Liver (tissue), 9 donors: ENCODE data around the gene SHISAL1. TPM values are rescaled to one million over a fixed set of nuclear protein-coding genes. Genes with fewer than 3 reads are reported as not detected.

Experiments
- DNase-seq: peaks from one replicate; pipeline ENCODE4 v3.0.0-alpha.2; 2017; ENCODE audit warnings: low spot score
- H3K27ac ChIP-seq, 2 donors: one replicate each; pipeline ENCODE4 v1.7.0; 2013; ENCODE audit warnings: inconsistent platforms in 2 of 2, low read length in 2 of 2, control low read depth in 1 of 2, low read depth in 1 of 2, mild to moderate bottlenecking in 1 of 2
- H3K27me3 ChIP-seq, 4 donors: one replicate each; pipeline versions ENCODE4 v1.6.1 to v1.7.0; 2013; ENCODE audit warnings: low read length in 3 of 4, inconsistent platforms in 1 of 4, mild to moderate bottlenecking in 1 of 4, moderate library complexity in 1 of 4; ENCODE audit not compliant: control insufficient read depth in 4 of 4, insufficient read depth in 4 of 4
- H3K36me3 ChIP-seq, 4 donors: one replicate each; pipeline versions ENCODE4 v1.6.1 to v1.7.0; 2013; ENCODE audit warnings: low read length in 3 of 4, mild to moderate bottlenecking in 3 of 4, low read depth in 1 of 4, moderate library complexity in 1 of 4; ENCODE audit not compliant: control insufficient read depth in 4 of 4, insufficient read depth in 3 of 4
- H3K4me1 ChIP-seq, 4 donors: one replicate each; pipeline versions ENCODE4 v1.6.1 to v1.7.0; 2013; ENCODE audit warnings: low read length in 3 of 4, mild to moderate bottlenecking in 3 of 4, moderate library complexity in 1 of 4; ENCODE audit not compliant: control insufficient read depth in 4 of 4, insufficient read depth in 4 of 4
- H3K4me3 ChIP-seq, 3 donors: one replicate each; pipeline versions ENCODE4 v1.6.1 to v1.7.0; 2013; ENCODE audit warnings: low read length in 3 of 3, control low read depth in 1 of 3, low read depth in 1 of 3, mild to moderate bottlenecking in 1 of 3
- H3K9ac ChIP-seq, 2 donors: one replicate each; pipeline ENCODE4 v1.7.0; 2013; ENCODE audit warnings: low read length in 2 of 2, mild to moderate bottlenecking in 2 of 2, moderate library complexity in 2 of 2, control low read depth in 1 of 2, low read depth in 1 of 2
- H3K9me3 ChIP-seq, 4 donors: one replicate each; pipeline versions ENCODE4 v1.6.1 to v1.7.0; 2013; ENCODE audit warnings: low read length in 3 of 4; ENCODE audit not compliant: control insufficient read depth in 4 of 4
- EGR1 ChIP-seq, 2 donors: IDR thresholded peaks; 2 replicates each; pipeline ENCODE4 v1.6.1; 2016 to 2018; ENCODE audit warnings: antibody characterized with exemption in 2 of 2, low read depth in 2 of 2
- FOXA2 ChIP-seq: IDR thresholded peaks from 2 replicates; pipeline ENCODE4 v1.6.1; 2016; ENCODE audit warnings: antibody characterized with exemption
- GABPA ChIP-seq, 2 donors: IDR thresholded peaks in 1 of 2; conservative IDR thresholded peaks in 1 of 2; 2 replicates each; pipeline ENCODE4 v1.6.1; 2016; ENCODE audit warnings: antibody characterized with exemption in 2 of 2, mild to moderate bottlenecking in 1 of 2, moderate library complexity in 1 of 2
- HNF4G ChIP-seq: IDR thresholded peaks from 2 replicates; pipeline ENCODE4 v1.6.1; 2016; ENCODE audit warnings: antibody characterized with exemption
- JUND ChIP-seq, 2 donors: IDR thresholded peaks; 2 replicates each; pipeline ENCODE4 v1.6.1; 2016; ENCODE audit warnings: antibody characterized with exemption in 2 of 2
- NR2F2 ChIP-seq: IDR thresholded peaks from 2 replicates; pipeline ENCODE4 v1.6.1; 2016; ENCODE audit warnings: antibody characterized with exemption
- RXRA ChIP-seq, 2 donors: IDR thresholded peaks; 2 replicates each; pipeline ENCODE4 v1.6.1; 2017 to 2018; ENCODE audit warnings: antibody characterized with exemption in 2 of 2, mild to moderate bottlenecking in 1 of 2
- SP1 ChIP-seq: IDR thresholded peaks from 2 replicates; pipeline ENCODE4 v1.6.1; 2018; ENCODE audit warnings: antibody characterized with exemption, mild to moderate bottlenecking
- YY1 ChIP-seq: IDR thresholded peaks from 2 replicates; pipeline ENCODE4 v1.6.1; 2016; ENCODE audit warnings: antibody characterized with exemption, mild to moderate bottlenecking
- WGBS: extraction: QIAGEN DNeasy Blood & Tissue Kit; methylation state at CpG from one replicate; pipeline ENCODE4 v1.1.7; 2013; 5-methylcytosine and 5-hydroxymethylcytosine counted together
- polyA plus RNA-seq, 2 donors: library from polyadenylated mRNA; stranded (reverse) in 1 of 2; unstranded in 1 of 2; fragments of 200-250 nt in 1 of 2; fragments of >200 nt in 1 of 2; fragmentation: Nextera tagmentation in 1 of 2; extraction: Ambion mirVana in 1 of 2; gene quantifications; one replicate each; pipeline versions ENCODE4 v1.2.1 to v1.2.3, GENCODE V29; 2013 to 2015
- total RNA-seq, 2 donors: library from RNA; depleted of rRNA; stranded (reverse); fragments of >200 nt; gene quantifications; one replicate each; pipeline ENCODE4 v1.2.3, GENCODE V29; 2014
- TF ChIP-seq, protein P1 (sequence below): fragments of 150-350 bp; IDR thresholded peaks from 2 replicates; pipeline ENCODE4 v1.5.1; 2017; ENCODE audit warnings: improper control_type of control experiment, low read depth, low read length; ENCODE audit not compliant: missing input control
- TF ChIP-seq, protein P2 (sequence below): IDR thresholded peaks from 2 replicates; pipeline ENCODE4 v1.6.1; 2016; ENCODE audit warnings: antibody characterized with exemption
- TF ChIP-seq, protein P3 (sequence below): IDR thresholded peaks from 2 replicates; pipeline ENCODE4 v1.6.1; 2016; ENCODE audit warnings: antibody characterized with exemption
- donor health status: healthy.
- donor health status: healthy.
- donor health status: healthy.
- donor health status: healthy.
- donor health status: healthy.

SHISAL1 gene
- total and polyA plus RNA-seq, 4 donors = 0.07 to 0.17 (median 0.13) TPM

DNA sequence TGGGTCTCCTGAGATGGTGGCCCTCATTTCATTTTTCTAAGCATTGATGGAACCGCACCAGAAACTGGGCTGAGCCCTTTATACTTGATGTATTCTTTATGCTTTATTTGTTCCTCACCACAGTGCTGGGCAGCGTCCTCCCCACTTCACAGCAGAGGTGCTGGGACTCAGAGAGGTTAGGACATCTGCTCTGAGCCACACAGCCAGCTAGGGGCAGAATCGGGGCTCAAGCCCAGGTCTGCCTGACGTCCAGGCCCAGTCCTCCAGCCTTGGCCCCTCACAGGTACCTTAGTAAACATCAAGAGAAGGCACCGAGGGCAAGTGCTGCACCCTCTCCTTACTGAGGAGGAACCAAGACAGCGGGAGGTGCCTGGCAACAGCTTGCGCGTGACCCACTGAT, 20.2 kb upstream of the SHISAL1 start (continued):
- TF ChIP-seq EGR1 (IDR thresholded peaks at IDR 0.05; ENCODE audit: low read depth in 2 of 2) = no peak
- no peak for TF ChIP-seq SP1
- TF ChIP-seq FOXA2 = no peak
- no peak for TF ChIP-seq JUND (IDR thresholded peaks at IDR 0.05)
- TF ChIP-seq, protein P1, sequence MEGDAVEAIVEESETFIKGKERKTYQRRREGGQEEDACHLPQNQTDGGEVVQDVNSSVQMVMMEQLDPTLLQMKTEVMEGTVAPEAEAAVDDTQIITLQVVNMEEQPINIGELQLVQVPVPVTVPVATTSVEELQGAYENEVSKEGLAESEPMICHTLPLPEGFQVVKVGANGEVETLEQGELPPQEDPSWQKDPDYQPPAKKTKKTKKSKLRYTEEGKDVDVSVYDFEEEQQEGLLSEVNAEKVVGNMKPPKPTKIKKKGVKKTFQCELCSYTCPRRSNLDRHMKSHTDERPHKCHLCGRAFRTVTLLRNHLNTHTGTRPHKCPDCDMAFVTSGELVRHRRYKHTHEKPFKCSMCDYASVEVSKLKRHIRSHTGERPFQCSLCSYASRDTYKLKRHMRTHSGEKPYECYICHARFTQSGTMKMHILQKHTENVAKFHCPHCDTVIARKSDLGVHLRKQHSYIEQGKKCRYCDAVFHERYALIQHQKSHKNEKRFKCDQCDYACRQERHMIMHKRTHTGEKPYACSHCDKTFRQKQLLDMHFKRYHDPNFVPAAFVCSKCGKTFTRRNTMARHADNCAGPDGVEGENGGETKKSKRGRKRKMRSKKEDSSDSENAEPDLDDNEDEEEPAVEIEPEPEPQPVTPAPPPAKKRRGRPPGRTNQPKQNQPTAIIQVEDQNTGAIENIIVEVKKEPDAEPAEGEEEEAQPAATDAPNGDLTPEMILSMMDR = no peak
- no peak for TF ChIP-seq RXRA (IDR thresholded peaks at IDR 0.05)

DNA sequence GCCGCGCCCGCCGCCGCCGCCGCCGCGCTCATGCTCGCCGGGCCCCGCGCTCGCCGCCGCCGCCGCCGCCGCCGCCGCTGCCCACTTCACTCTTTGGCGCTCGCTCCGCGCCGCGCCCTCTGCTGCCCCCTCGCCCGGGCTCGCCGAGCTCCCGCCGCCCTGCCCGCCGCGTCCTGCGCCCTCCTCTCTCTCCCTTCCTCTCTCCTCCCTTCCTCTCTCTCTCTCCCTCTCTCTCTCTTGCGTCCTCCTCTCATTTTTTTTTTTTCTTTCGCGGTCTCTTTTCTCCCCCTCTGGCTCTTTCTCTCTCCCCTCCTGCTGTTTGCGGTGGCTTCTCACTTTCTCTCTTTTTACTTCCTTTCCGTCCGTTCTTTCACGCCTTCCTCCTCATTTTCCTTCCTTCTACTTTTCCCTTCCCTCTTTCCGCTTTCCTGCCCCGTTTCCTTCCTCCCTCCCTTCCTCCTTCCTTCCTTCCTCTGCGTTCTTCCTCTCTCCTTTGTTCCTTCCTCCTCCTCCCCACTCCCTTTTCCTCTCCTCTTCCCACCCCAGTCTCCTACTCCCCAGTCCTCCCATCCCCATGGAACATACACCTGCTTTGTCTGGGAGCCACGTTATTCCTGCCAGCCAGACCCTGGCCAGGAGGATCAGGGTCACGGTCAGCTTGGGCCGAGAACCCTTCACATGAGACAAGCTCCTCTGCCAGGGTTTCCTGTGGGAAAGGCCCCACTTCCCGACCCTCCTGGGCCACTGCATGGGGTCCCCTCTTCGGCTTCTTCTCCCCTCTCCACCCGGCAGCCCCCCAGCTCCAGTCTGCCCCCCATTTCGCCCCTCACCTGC, 19.3 kb upstream of the SHISAL1 start:
- Histone ChIP-seq H3K9me3 (no peaks in the 10 kb centered on the region), H3K36me3 (no peaks in the 10 kb centered on the region), H3K4me3 (peak overlapping the region in 1 of 3 donors; percentile 39), H3K27me3 (peaks cover 0 to 9% (median 0%) of the 10 kb centered on the region in 4 donors), H3K4me1 (peaks cover 0 to 9% (median 2%) of the 10 kb centered on the region in 4 donors), H3K27ac (no peak overlapping the region), H3K9ac (no peak overlapping the region)
- TF ChIP-seq NR2F2 (no peak), HNF4G (no peak), SP1 (no peak), YY1 (no peak), JUND (IDR thresholded peaks at IDR 0.05) (no peak), EGR1 (IDR thresholded peaks at IDR 0.05; ENCODE audit: low read depth in 2 of 2) (no peak), GABPA (IDR thresholded peaks at IDR 0.05 in 1 of 2, conservative IDR thresholded peaks at IDR 0.05 in 1 of 2) (no peak)
- TF ChIP-seq, protein P2, sequence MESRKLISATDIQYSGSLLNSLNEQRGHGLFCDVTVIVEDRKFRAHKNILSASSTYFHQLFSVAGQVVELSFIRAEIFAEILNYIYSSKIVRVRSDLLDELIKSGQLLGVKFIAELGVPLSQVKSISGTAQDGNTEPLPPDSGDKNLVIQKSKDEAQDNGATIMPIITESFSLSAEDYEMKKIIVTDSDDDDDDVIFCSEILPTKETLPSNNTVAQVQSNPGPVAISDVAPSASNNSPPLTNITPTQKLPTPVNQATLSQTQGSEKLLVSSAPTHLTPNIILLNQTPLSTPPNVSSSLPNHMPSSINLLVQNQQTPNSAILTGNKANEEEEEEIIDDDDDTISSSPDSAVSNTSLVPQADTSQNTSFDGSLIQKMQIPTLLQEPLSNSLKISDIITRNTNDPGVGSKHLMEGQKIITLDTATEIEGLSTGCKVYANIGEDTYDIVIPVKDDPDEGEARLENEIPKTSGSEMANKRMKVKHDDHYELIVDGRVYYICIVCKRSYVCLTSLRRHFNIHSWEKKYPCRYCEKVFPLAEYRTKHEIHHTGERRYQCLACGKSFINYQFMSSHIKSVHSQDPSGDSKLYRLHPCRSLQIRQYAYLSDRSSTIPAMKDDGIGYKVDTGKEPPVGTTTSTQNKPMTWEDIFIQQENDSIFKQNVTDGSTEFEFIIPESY = no peak
- TF ChIP-seq, protein P1 = no peak
- TF ChIP-seq, protein P3, sequence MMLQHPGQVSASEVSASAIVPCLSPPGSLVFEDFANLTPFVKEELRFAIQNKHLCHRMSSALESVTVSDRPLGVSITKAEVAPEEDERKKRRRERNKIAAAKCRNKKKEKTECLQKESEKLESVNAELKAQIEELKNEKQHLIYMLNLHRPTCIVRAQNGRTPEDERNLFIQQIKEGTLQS = no peak
- no peak for DNase-seq
- WGBS = 7% methylated on average over 55 of the region's 55 CpGs
